Measurements from ENCODE around the gene DHX30. TPM values are rescaled to one million over a fixed set of nuclear protein-coding genes. Genes with fewer than 3 reads are reported as not detected.

DHX30 gene
- total and polyA plus RNA-seq, 9 of the 15 experiments (the other 6 are each of a cell fraction or from before 2014, with no cell fraction given): 12.3 to 158 (median 79.0) TPM

- TF ChIP-seq ZNF143 (CRISPR knock-in tag; IDR thresholded peaks at IDR 0.05) (0 out of 2 replicates have a peak, but pooled peaks have one; percentile 12), PREB (CRISPR knock-in tag; IDR thresholded peaks at IDR 0.05) (no peak), HNRNPH1 (optimal IDR thresholded peaks at IDR 0.05; ENCODE audit: low read depth, low read length) (no peak), PBX2 (CRISPR knock-in tag; IDR thresholded peaks at IDR 0.05; ENCODE audit: low read depth) (no peak), PBX2 (tag; conservative IDR thresholded peaks at IDR 0.05; ENCODE audit: low read depth) (no peak), HNRNPK (IDR thresholded peaks at IDR 0.05; ENCODE audit: low read depth, low read length, poor library complexity, severe bottlenecking) (no peak), ZNF57 (CRISPR knock-in tag; IDR thresholded peaks at IDR 0.05) (no peak), SAFB2 (IDR thresholded peaks at IDR 0.05; ENCODE audit: borderline replicate concordance, low read depth, low read length, severe bottlenecking) (no peak), ZNF444 (CRISPR knock-in tag; IDR thresholded peaks at IDR 0.05) (no peak), RREB1 (CRISPR knock-in tag; IDR thresholded peaks at IDR 0.05) (peak; percentile 75; the same call in 1 of the 2 replicates), ZNF639 (CRISPR knock-in tag; conservative IDR thresholded peaks at IDR 0.05 in 1 of 2, IDR thresholded peaks at IDR 0.05 in 1 of 2) (peak in 1 of 2 experiments; percentile 91; a peak in 2 of 4 replicates), NRF1 (conservative IDR thresholded peaks at IDR 0.05 in 1 of 2, IDR thresholded peaks at IDR 0.05 in 1 of 2) (peak; percentile 98 to 99), RBM22 (IDR thresholded peaks at IDR 0.05; ENCODE audit: low read depth, low read length, poor library complexity, severe bottlenecking) (peak; percentile 65), SREBF1 (IDR thresholded peaks at IDR 0.05; ENCODE audit: borderline replicate concordance, low read depth, low read length) (no peak), MCM5 (IDR thresholded peaks at IDR 0.05; ENCODE audit: low read depth) (no peak)
Measured at GRCh38 chr3:47781685-47782445, 21.1 kb upstream of the DHX30 start, which contains the start of gene SMARCC1 (continued).
